ENCODE results near the gene MTA1.

DNA sequence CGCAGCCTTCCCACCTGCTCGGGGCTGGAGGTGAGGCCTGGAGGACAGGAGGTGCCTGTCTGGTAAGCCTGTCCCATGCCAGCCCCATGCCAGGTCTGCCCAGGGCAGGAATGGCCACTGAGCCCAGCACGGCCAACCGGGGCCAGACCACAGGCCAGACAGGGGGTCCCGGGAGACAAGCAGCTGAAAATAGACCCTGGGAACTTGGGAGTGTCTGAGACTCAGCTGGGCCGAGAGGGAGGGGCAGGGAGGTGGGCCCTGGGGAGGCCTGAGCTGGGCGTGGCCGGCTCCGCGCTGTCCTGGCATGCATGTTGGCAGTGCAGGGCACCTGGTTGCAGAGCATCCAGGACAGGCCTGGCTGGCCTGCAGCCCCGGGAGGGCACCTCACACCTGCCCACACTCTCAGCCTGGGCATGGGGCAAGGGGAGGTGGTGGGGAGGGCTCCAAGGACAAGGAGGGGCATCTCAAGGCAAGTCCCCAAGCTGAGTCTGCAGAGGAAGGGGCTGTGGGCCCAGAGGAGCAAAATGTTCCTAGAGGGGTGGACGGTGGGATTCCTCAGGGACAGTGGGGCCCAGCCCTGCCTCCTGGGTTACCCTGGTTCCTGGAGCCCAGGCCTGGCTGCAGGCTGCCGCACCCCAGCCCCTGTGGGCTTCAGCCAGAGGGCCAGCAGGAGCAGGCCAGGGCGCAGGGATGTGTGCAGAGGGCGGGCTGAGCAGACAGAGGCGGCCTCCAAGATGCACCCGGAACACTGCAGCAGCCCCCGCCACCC is 63.9 kb downstream of the MTA1 start:
- TF ChIP-seq, protein P1, sequence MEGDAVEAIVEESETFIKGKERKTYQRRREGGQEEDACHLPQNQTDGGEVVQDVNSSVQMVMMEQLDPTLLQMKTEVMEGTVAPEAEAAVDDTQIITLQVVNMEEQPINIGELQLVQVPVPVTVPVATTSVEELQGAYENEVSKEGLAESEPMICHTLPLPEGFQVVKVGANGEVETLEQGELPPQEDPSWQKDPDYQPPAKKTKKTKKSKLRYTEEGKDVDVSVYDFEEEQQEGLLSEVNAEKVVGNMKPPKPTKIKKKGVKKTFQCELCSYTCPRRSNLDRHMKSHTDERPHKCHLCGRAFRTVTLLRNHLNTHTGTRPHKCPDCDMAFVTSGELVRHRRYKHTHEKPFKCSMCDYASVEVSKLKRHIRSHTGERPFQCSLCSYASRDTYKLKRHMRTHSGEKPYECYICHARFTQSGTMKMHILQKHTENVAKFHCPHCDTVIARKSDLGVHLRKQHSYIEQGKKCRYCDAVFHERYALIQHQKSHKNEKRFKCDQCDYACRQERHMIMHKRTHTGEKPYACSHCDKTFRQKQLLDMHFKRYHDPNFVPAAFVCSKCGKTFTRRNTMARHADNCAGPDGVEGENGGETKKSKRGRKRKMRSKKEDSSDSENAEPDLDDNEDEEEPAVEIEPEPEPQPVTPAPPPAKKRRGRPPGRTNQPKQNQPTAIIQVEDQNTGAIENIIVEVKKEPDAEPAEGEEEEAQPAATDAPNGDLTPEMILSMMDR (IDR thresholded peaks at IDR 0.05; ENCODE audit: low read length) = no peak
- no peak for TF ChIP-seq EZH2 (IDR thresholded peaks at IDR 0.05; ENCODE audit: borderline replicate concordance, low read length)
